HCT116 (cell line): ENCODE data around the gene MAJIN.

ENCODE experiments used
- CEBPB ChIP-seq: IDR thresholded peaks from 2 replicates; pipeline ENCODE4 v1.6.1; 2012; ENCODE audit warnings: low read depth
- EGR1 ChIP-seq: IDR thresholded peaks from 2 replicates; pipeline ENCODE4 v1.6.1; 2012; ENCODE audit warnings: low read depth
- EZH2 ChIP-seq: fragments of 200-600 bp; sonication (generic); IDR thresholded peaks from 2 replicates; pipeline ENCODE4 v1.6.1; 2017; ENCODE audit warnings: antibody characterized with exemption, mixed run types
- JUND ChIP-seq: IDR thresholded peaks from 2 replicates; pipeline ENCODE4 v1.6.1; 2012
- POLR2A ChIP-seq: IDR thresholded peaks from 2 replicates; pipeline ENCODE4 v1.7.0; 2011; ENCODE audit warnings: borderline replicate concordance; ENCODE audit not compliant: insufficient read depth, insufficient read length; ENCODE audit errors: extremely low read depth
- POLR2AphosphoS5 ChIP-seq: IDR thresholded peaks from 2 replicates; pipeline ENCODE4 v1.6.1; 2011; ENCODE audit warnings: mild to moderate bottlenecking, low read depth, low read length, moderate library complexity
- SIN3A ChIP-seq: IDR thresholded peaks from 2 replicates; pipeline ENCODE4 v1.6.1; 2012; ENCODE audit warnings: low read depth
- SP1 ChIP-seq: IDR thresholded peaks from 2 replicates; pipeline ENCODE4 v1.6.1; 2012; ENCODE audit warnings: low read depth
- YY1 ChIP-seq: IDR thresholded peaks from 2 replicates; pipeline ENCODE4 v1.6.1; 2011; ENCODE audit warnings: low read length, low read depth, moderate library complexity, mild to moderate bottlenecking; ENCODE audit not compliant: insufficient replicate concordance; ENCODE audit errors: extremely low read depth
- ZNF274 ChIP-seq: fragments of 200-500 bp; sonication (Bioruptor generic); IDR thresholded peaks from 2 replicates; pipeline ENCODE4 v1.6.1; 2014; ENCODE audit warnings: mild to moderate bottlenecking, low read depth, low read length, inconsistent platforms
- TF ChIP-seq, protein P1 (sequence below), 3 experiments: fragments of 200-600 bp in 1 of 3; sonication (generic) in 1 of 3; IDR thresholded peaks in 2 of 3; conservative IDR thresholded peaks in 1 of 3; 2 replicates each; pipeline ENCODE4 v1.5.1; 2012 to 2017; ENCODE audit warnings: low read depth in 2 of 3, low read length in 2 of 3, antibody characterized with exemption in 1 of 3, borderline replicate concordance in 1 of 3, control low read depth in 1 of 3, mild to moderate bottlenecking in 1 of 3, mixed read lengths in 1 of 3, mixed run types in 1 of 3, moderate library complexity in 1 of 3; ENCODE audit not compliant: insufficient read depth in 1 of 3
- TF ChIP-seq, protein P2 (sequence below): IDR thresholded peaks from 2 replicates; pipeline ENCODE4 v1.6.1; 2012
- TF ChIP-seq, protein P3 (sequence below): IDR thresholded peaks from 2 replicates; pipeline ENCODE4 v1.6.1; 2012
- TF ChIP-seq, protein P4 (sequence below): IDR thresholded peaks from 2 replicates; pipeline ENCODE4 v1.6.1; 2012; ENCODE audit warnings: low read depth

DNA sequence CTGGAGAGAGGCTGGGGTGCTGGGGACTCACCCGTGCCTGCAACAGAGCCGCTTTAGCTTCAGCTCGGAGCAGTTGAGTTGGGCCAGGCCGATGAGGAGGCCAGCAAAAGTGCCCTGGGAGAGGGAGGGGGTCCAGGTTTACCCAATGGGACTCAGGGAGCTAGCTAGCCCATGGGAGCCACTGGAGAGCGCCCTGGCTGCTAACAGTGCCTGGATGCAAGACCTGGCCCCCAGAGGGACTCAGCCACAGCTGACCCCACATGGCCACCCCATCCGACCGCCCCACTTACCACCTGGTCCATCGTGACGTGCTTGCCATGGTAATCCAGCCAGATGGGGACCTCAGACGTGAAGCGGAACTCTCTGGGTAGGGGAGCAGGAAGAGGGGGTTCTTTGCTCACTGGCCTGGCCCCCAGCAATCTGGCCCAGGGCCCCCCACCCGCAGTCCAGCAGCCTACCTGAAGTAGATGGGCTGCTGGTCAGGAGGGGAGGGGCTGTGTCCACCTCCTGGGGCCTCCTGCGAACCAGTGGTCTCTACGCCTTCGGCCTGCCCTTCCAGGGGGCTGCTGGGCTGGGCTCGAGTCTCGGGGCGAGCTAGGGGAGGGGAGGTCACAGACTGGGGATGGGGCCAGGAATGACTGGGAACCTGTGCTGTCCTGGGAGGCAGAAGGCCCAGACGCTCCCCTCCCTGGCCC, 74.4 kb downstream of the MAJIN start:
- no peak for TF ChIP-seq EGR1
- TF ChIP-seq, protein P1, sequence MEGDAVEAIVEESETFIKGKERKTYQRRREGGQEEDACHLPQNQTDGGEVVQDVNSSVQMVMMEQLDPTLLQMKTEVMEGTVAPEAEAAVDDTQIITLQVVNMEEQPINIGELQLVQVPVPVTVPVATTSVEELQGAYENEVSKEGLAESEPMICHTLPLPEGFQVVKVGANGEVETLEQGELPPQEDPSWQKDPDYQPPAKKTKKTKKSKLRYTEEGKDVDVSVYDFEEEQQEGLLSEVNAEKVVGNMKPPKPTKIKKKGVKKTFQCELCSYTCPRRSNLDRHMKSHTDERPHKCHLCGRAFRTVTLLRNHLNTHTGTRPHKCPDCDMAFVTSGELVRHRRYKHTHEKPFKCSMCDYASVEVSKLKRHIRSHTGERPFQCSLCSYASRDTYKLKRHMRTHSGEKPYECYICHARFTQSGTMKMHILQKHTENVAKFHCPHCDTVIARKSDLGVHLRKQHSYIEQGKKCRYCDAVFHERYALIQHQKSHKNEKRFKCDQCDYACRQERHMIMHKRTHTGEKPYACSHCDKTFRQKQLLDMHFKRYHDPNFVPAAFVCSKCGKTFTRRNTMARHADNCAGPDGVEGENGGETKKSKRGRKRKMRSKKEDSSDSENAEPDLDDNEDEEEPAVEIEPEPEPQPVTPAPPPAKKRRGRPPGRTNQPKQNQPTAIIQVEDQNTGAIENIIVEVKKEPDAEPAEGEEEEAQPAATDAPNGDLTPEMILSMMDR (IDR thresholded peaks at IDR 0.05 in 2 of 3, conservative IDR thresholded peaks at IDR 0.05 in 1 of 3; ENCODE audit: borderline replicate concordance in 1 of 3, insufficient read depth in 1 of 3, low read depth in 2 of 3, low read length in 2 of 3) = no peak
- TF ChIP-seq POLR2A = no peak
- TF ChIP-seq, protein P2, sequence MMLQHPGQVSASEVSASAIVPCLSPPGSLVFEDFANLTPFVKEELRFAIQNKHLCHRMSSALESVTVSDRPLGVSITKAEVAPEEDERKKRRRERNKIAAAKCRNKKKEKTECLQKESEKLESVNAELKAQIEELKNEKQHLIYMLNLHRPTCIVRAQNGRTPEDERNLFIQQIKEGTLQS = no peak
- no peak for TF ChIP-seq JUND
- TF ChIP-seq POLR2AphosphoS5 = no peak
- TF ChIP-seq, protein P3, sequence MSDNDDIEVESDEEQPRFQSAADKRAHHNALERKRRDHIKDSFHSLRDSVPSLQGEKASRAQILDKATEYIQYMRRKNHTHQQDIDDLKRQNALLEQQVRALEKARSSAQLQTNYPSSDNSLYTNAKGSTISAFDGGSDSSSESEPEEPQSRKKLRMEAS = no peak
- TF ChIP-seq YY1 = no peak
- no peak for TF ChIP-seq CEBPB
- TF ChIP-seq EZH2 = no peak
- TF ChIP-seq, protein P4, sequence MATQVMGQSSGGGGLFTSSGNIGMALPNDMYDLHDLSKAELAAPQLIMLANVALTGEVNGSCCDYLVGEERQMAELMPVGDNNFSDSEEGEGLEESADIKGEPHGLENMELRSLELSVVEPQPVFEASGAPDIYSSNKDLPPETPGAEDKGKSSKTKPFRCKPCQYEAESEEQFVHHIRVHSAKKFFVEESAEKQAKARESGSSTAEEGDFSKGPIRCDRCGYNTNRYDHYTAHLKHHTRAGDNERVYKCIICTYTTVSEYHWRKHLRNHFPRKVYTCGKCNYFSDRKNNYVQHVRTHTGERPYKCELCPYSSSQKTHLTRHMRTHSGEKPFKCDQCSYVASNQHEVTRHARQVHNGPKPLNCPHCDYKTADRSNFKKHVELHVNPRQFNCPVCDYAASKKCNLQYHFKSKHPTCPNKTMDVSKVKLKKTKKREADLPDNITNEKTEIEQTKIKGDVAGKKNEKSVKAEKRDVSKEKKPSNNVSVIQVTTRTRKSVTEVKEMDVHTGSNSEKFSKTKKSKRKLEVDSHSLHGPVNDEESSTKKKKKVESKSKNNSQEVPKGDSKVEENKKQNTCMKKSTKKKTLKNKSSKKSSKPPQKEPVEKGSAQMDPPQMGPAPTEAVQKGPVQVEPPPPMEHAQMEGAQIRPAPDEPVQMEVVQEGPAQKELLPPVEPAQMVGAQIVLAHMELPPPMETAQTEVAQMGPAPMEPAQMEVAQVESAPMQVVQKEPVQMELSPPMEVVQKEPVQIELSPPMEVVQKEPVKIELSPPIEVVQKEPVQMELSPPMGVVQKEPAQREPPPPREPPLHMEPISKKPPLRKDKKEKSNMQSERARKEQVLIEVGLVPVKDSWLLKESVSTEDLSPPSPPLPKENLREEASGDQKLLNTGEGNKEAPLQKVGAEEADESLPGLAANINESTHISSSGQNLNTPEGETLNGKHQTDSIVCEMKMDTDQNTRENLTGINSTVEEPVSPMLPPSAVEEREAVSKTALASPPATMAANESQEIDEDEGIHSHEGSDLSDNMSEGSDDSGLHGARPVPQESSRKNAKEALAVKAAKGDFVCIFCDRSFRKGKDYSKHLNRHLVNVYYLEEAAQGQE = no peak
- TF ChIP-seq SP1 = no peak
- no peak for TF ChIP-seq SIN3A
- TF ChIP-seq ZNF274 = no peak
